OCI-LY7 (cell line): Measurements from ENCODE around the gene GRK5. TPM values are rescaled to one million over a fixed set of nuclear protein-coding genes. Genes with fewer than 3 reads are reported as not detected.
A peak's percentile ranks its signal among the peaks of the same experiment; 100 is the strongest.

Source experiments
- BruUV-seq: library from RNA; stranded (reverse); fragments of 400-500 nt; replicated peaks from 2 replicates; lab custom pipeline; 2021; lab: Mats Ljungman, UMichigan
- CTCF ChIA-PET: fragments of 300-600 bp; sonication (Branson Sonifier 250); formaldehyde crosslinking; loops from one replicate; lab custom pipeline; 2022; ENCODE audit warnings: antibody characterized with exemption; ENCODE audit not compliant: unreplicated experiment; lab: Charles Lee
- POLR2A ChIA-PET: fragments of 300-600 bp; sonication (Branson Sonifier 250); formaldehyde crosslinking; loops from one replicate; lab custom pipeline; 2022; ENCODE audit warnings: antibody characterized with exemption; lab: Charles Lee
- DNase-seq: peaks from one replicate; pipeline ENCODE4 v3.0.0-alpha.2; 2015; ENCODE audit warnings: low spot score
- H2AFZ ChIP-seq: fragments of 200-600 bp; sonication (generic), shearing (Covaris generic); 2 replicates; pipeline ENCODE4 v1.6.1; 2014; ENCODE audit warnings: mild to moderate bottlenecking, antibody characterized with exemption, low read length, moderate library complexity
- H3K27ac ChIP-seq: fragments of 200-600 bp; sonication (generic); 2 replicates; pipeline ENCODE4 v1.5.1; 2014; ENCODE audit warnings: mixed run types, low read depth, mild to moderate bottlenecking, moderate library complexity, low read length, inconsistent platforms; ENCODE audit not compliant: poor library complexity, severe bottlenecking
- H3K36me3 ChIP-seq: fragments of 200-600 bp; sonication (generic); 2 replicates; pipeline ENCODE4 v1.6.1; 2014; ENCODE audit warnings: mild to moderate bottlenecking, antibody characterized with exemption, low read length, moderate library complexity, mixed read lengths; ENCODE audit not compliant: insufficient read depth
- H3K4me1 ChIP-seq: fragments of 200-600 bp; sonication (generic); 2 replicates; pipeline ENCODE4 v1.5.1; 2014; ENCODE audit warnings: mild to moderate bottlenecking, low read length; ENCODE audit not compliant: insufficient read depth, poor library complexity, severe bottlenecking
- H3K4me2 ChIP-seq: fragments of 200-600 bp; sonication (generic); 2 replicates; pipeline ENCODE4 v1.6.1; 2014; ENCODE audit warnings: mild to moderate bottlenecking, low read length
- H3K4me3 ChIP-seq: fragments of 200-600 bp; sonication (generic); 2 replicates; pipeline ENCODE4 v1.5.1; 2014; ENCODE audit warnings: mild to moderate bottlenecking, low read depth, low read length; ENCODE audit not compliant: poor library complexity, severe bottlenecking
- H3K79me2 ChIP-seq: fragments of 200-600 bp; sonication (generic); 2 replicates; pipeline ENCODE4 v1.6.1; 2016; ENCODE audit warnings: low read depth, mild to moderate bottlenecking, low read length, moderate library complexity, mixed read lengths; ENCODE audit not compliant: insufficient read depth
- H3K9me2 ChIP-seq: fragments of 200-600 bp; sonication (generic); 2 replicates; pipeline ENCODE4 v1.6.1; 2016; ENCODE audit warnings: mild to moderate bottlenecking, low read length, mixed read lengths; ENCODE audit not compliant: insufficient read depth
- H3K9me3 ChIP-seq: fragments of 200-600 bp; sonication (generic); 2 replicates; pipeline ENCODE4 v1.6.1; 2014; ENCODE audit warnings: mild to moderate bottlenecking, mixed run types, low read length, mixed read lengths
- H4K20me1 ChIP-seq: fragments of 200-600 bp; sonication (generic); 2 replicates; pipeline ENCODE4 v1.6.1; 2014; ENCODE audit warnings: mild to moderate bottlenecking, antibody characterized with exemption, low read length, moderate library complexity, mixed read lengths; ENCODE audit not compliant: insufficient read depth
- EZH2phosphoT487 ChIP-seq: fragments of 200-600 bp; sonication (generic); IDR thresholded peaks from 2 replicates; pipeline ENCODE4 v1.6.1; 2018; ENCODE audit warnings: low read depth, borderline replicate concordance, mild to moderate bottlenecking, mixed run types, antibody characterized with exemption, low read length, moderate library complexity, mixed read lengths
- intact Hi-C: fragments of 100-400 bp; cut with micrococcal nuclease; formaldehyde crosslinking; loops from one replicate; pipeline ENCODE4 v1.10.0; 2022; ENCODE audit not compliant: unreplicated experiment
- total RNA-seq, 2 experiments: library from RNA; depleted of rRNA in 1 of 2; stranded (reverse); fragments of >200 nt in 1 of 2; shearing (Covaris generic) in 1 of 2; gene quantifications; 2 replicates each; pipeline ENCODE4 v1.2.3, GENCODE V29; 2014 to 2022
- TF ChIP-seq, protein P1 (sequence below): fragments of 200-600 bp; sonication (generic); conservative IDR thresholded peaks from 2 replicates; pipeline ENCODE4 v1.5.1; 2014; ENCODE audit warnings: mild to moderate bottlenecking, antibody characterized with exemption, low read length, moderate library complexity, mixed read lengths

Gene GRK5
- total RNA-seq, 2 experiments from 2014 or later = 4.7 to 10.2 TPM

DNA sequence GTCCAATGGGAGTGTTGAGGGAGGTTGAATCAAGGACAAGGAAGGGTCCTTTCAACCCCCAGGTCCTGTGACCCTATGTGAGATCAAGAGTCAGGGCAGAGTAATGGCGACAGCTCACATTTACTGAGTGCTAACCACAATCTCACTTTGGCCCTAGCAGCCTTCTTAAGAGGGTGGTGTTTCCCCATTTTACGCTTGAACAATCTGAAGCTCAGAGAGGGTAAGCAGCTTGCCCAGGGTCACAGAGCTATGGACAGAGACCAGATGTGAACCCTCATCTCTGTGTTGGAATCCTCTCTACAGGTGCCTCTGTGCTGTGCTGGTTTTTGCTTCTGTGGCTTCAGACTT lies 102.0 kb downstream of the GRK5 start:
- BruUV-seq = no TSS peak
- no peaks in the 10 kb centered on the region for H3K36me3 ChIP-seq
- H3K79me2 ChIP-seq = no peaks in the 10 kb centered on the region; the same call in 1 of the 2 replicates
- H3K9me2 ChIP-seq = no peaks in the 10 kb centered on the region
- POLR2A ChIA-PET = interaction anchor here (0.5 to 2.2 kb wide), 6 partner anchors 16 to 129 kb away, joined by 3 to 8 read pairs (median 3); partner anchors contain the start of gene GRK5
- peak overlapping the region; percentile 97 for H3K4me2 ChIP-seq
- peaks cover 72% of the 10 kb centered on the region for H3K4me1 ChIP-seq
- H3K27ac ChIP-seq = peak overlapping the region; percentile 34
- H4K20me1 ChIP-seq = no peaks in the 10 kb centered on the region
- DNase-seq = peak; percentile 72
- intact Hi-C loops = loop anchor here (5.0 to 10.0 kb wide), 3 partner anchors 193 to 555 kb away; partner anchors contain the start of genes CACUL1 and EIF3A
- H3K9me3 ChIP-seq = no peaks in the 10 kb centered on the region
- peak overlapping the region; percentile 34; the same call in 1 of the 2 replicates for H2AFZ ChIP-seq
- H3K4me3 ChIP-seq = peak overlapping the region; percentile 31
- TF ChIP-seq, protein P1, sequence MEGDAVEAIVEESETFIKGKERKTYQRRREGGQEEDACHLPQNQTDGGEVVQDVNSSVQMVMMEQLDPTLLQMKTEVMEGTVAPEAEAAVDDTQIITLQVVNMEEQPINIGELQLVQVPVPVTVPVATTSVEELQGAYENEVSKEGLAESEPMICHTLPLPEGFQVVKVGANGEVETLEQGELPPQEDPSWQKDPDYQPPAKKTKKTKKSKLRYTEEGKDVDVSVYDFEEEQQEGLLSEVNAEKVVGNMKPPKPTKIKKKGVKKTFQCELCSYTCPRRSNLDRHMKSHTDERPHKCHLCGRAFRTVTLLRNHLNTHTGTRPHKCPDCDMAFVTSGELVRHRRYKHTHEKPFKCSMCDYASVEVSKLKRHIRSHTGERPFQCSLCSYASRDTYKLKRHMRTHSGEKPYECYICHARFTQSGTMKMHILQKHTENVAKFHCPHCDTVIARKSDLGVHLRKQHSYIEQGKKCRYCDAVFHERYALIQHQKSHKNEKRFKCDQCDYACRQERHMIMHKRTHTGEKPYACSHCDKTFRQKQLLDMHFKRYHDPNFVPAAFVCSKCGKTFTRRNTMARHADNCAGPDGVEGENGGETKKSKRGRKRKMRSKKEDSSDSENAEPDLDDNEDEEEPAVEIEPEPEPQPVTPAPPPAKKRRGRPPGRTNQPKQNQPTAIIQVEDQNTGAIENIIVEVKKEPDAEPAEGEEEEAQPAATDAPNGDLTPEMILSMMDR = no peak
- TF ChIP-seq EZH2phosphoT487 = no peak
- CTCF ChIA-PET = interaction anchor here (1.0 to 1.9 kb wide), 3 partner anchors 10 to 110 kb away, joined by 3 to 5 read pairs (median 3); no protein-coding TSS in a partner anchor

DNA sequence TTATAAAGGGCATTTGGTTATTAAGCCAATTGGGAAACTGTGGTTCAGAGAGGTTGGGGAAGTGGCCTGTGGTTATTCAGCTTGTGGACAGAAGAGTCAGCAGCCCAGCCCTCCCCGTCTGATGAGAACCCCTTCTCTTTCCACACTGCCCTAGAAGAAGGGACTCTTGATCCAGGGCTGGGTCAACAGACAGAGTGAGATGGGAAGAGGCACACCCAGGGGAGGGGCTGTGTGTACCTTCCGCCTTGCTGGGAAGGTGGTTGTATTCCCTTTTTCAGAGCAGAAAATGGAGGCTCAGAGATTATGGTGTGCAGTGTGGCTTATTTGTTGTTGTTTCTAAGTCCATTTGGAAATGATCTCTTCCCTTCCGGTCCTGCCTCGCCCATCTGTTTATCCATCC lies 103.4 kb downstream of the GRK5 start:
- Histone ChIP-seq H2AFZ (no peak overlapping the region), H3K9me2 (no peaks in the 10 kb centered on the region), H3K36me3 (no peaks in the 10 kb centered on the region), H3K79me2 (no peaks in the 10 kb centered on the region; the same call in 1 of the 2 replicates), H3K4me1 (peaks cover 58% of the 10 kb centered on the region), H3K27ac (no peak overlapping the region), H3K4me3 (no peak overlapping the region), H3K9me3 (no peaks in the 10 kb centered on the region), H3K4me2 (no peak overlapping the region), H4K20me1 (no peaks in the 10 kb centered on the region)
- ChIA-PET POLR2A (interaction anchor here (0.6 to 0.7 kb wide), 2 partner anchors 58 to 138 kb away, joined by 3 read pairs; no protein-coding TSS in a partner anchor), CTCF (no interaction called here)
- intact Hi-C loops = no loop called here
- no peak for TF ChIP-seq EZH2phosphoT487
- TF ChIP-seq, protein P1 = no peak
- no TSS peak for BruUV-seq
- DNase-seq = no peak

DNA sequence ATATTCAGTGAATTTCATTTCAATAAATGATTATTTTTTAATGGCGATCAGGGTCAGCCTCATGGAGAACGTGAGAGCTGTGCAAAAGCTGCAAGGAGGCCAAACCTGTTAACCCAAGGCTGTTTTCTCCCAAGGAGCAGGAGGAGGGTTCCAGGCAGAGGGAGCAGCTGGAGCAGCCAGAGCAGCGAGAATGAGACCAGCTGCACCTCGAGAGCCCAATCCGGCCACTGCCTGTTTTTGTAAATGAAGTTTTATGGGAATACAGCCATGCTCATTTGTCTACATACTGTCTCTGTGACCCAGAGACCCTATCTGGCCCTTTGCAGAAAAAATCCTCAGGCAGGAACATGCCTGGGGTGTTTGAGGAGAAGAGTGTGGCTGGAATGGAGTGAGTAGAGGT lies 104.9 kb downstream of the GRK5 start:
- no peak for DNase-seq
- H3K4me1 ChIP-seq = peaks cover 44% of the 10 kb centered on the region
- H2AFZ ChIP-seq = no peak overlapping the region
- no TSS peak for BruUV-seq
- no peaks in the 10 kb centered on the region; the same call in 1 of the 2 replicates for H3K79me2 ChIP-seq
- POLR2A ChIA-PET = interaction anchor here (0.6 to 0.7 kb wide), 2 partner anchors 85 to 170 kb away, joined by 3 read pairs; no protein-coding TSS in a partner anchor
- H3K9me2 ChIP-seq = no peaks in the 10 kb centered on the region
- no peaks in the 10 kb centered on the region for H3K9me3 ChIP-seq
- H3K27ac ChIP-seq = no peak overlapping the region
- CTCF ChIA-PET = no interaction called here
- no peak overlapping the region for H3K4me3 ChIP-seq
- H3K36me3 ChIP-seq = no peaks in the 10 kb centered on the region
- no peaks in the 10 kb centered on the region for H4K20me1 ChIP-seq
- intact Hi-C loops = no loop called here
- no peak overlapping the region for H3K4me2 ChIP-seq
- no peak for TF ChIP-seq EZH2phosphoT487
- TF ChIP-seq, protein P1 = no peak
